NCI-H2081 (cell line): ENCODE data around the gene TRNT1.

ENCODE experiments used
- DNase-seq, 2 experiments: peaks; one replicate each; lab custom pipeline; 2025; lab: John Stamatoyannopoulos, UW

Gene TRNT1

DNA sequence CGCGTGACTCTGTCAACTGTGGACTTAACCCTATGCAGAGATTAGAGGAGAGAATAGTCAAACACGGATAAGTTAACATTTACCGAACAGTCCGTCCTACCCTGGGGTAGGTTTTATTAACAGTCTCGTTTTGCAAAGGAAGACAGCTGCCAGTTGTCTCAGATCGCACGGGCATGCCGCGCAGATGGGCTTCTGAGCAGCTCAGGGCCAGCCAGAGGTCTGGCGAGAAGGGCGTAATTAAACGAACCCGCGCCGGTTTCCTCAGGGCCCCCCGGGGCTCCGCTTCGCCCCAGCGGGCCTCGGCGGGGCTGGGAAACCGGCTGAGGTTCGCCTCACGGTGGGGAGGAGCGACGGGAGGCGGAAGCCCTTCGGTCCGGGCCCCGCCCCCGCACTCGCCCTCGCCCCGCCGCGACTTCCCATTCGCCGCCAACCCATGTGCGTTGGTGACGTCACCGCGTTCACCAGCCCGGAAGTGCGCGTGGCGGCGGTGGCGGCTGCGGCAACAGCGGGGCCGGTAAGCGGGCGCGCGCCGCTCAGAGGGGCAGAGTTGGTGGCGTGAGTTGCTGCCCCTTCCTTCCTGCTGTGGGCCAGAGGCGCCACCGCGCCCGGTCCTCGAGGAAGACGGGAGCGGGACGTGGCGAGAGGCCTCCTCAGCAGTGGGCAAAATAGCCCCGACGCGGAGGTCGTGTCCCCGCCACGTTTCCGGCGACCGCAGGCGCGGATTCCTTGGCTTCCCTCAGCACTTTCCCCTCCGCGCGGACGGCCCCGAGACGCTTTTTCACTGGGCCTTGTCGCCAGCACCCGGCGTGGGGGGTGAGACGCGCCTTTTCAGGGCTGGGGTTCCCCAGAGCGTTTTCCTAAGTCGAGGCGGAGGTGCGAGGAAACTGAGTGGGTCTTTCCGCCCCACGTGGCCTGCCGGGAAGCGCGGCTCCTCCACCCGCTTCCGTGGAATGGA is at the start of gene TRNT1:
TSS of gene TRNT1 (plus strand) at position 464 of the 955 bp plus-strand sequence. CDS start 2,101 bp downstream, outside the sequence.
- peak; percentile 74 to 77 for DNase-seq

DNA sequence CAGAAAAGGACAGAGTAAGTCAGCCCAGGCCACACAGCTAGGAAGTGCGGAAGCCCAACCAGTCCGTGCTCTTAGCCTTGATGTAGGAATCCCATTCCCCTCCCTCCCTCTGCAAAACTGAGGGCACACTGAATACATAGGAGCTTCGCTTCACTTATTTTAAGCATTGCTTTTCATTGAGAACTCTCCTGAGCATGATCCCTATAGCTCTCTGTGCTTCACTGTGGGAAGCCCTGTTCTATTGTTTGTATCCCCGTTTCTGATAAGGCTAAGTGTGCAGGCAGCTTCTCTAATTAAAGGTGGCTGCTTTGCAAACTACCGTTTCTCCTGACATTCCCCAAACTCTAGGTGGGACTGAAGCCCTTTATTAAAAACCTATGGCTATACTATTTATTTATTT is 46.4 kb upstream of the TRNT1 start:
- no peak for DNase-seq

DNA sequence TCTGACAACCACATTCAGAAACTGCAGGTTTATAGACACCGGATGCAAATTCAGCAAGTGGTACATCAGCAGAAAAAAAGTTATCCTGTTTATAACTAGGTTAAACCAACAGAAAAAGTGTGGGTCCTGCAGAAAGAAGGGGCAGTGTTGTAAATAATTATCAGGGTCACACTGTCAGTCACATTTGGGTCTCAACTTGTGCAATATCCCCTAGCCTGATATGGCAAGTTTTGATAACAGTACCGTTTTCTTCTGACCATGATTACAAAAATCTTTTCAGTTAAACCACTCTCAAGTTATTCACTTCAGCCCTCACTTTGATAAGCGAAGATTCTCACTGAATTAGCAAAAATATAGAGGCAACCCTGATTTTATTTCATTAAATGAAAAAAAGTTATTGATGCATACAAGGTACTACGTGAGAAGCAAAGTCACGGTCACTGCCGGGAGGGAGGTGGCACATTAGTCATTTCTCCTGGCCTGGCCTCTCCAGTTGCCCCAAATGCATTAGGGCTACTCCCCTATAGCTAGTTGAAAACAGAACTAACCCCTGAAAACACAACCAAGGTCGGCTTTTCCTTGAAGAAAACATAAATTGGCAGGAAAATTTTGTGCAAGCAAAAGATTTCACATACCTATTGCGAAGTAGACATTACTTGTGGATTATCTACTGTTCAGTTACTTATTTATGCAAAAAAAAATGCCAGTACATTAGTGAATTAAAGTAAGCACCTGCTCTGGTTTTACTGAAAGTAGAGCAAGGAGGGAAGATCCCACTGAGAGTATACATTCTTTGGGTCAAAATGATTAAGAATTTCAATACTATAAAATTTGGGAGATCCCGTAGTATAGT is 45.1 kb upstream of the TRNT1 start:
- no peak for DNase-seq

DNA sequence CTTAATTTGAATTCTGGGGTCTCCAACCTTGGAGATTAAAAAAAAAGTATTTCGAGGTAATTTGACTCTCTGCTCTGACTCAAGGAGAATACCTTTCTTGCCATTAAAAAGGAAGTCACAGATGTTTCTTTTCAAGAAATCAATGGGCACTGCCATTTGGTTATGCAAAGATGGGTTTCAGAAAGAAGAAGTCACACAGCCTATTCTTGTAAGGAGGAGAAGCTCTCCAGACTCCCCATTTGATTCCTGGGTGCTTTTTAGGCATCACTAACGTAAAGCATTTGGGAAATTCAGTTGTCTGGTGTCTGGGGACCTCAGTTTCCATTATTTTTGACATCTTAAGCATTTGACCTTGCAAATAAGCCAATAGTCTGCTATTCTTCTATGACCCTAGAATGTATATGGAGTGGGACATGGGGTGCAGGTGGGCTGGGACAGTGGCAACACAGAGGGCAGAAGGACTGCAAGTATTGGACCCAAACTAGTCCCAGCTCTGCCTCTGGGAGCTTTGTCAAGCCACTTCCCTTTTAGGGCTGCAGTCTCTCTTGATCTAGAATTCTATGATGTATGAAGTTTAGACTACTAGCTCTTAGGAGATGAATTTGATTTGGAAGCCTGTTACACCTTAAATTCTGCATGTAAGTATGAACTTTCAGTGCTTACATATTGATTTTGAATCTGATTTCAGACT is 44.4 kb upstream of the TRNT1 start:
- DNase-seq = no peak

DNA sequence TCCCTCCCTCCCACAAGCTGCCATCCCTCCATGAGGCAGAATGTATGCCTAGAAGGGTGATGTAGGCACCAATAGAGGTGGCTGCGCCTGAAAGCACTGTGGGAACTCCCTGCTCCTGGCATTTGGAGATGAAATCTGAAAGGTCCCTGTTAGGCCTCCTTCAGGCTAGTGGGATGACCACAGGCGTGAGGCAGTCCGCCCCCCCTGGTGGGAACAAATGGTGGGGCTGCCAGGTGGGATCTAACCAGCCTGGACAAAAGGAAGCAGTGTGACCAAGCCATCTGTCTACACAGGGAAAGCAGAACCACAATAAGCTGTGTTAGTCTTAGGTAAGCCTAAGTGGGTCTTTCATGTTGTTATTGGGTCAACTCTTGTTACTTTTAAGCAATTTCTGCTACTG is 41.9 kb upstream of the TRNT1 start:
- no peak for DNase-seq

DNA sequence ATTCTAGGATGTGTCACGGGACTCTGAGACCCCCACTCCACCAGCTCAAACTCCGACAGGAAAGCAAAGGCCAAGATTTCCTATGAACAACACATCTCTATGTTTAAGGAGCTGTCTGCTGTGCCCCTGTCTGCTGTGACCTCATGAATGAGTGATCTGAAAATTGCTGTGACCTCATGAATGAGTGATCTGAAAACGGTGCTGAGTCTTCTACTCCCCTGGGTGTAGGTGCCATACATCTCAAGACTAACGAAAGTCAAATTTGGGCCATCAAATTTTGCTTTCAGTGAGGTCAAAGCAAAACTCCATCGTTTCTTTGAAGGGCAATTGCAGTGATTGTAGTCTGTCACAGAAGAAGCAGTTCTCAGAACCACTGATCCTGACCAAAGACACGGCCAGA is 41.0 kb upstream of the TRNT1 start:
- DNase-seq = no peak

DNA sequence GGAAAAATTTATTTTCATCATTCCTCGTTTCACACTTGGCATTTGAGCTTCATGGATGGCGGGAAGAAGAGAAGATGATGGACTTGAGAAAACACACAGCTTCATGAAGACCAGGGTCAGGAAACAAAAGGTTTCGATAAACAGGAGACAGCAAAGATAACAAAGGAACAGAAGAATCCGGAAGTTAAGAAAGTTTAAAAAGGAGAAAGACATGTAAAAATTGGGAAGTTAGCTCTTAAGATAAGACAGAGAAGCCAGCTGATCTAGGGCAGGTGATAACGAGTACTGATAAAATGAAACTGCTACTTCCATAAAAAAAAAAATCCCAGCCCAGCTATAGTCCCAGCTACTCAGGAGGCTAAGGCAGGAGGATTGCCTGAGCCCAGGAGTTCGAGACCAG is 40.5 kb upstream of the TRNT1 start:
- DNase-seq = no peak

DNA sequence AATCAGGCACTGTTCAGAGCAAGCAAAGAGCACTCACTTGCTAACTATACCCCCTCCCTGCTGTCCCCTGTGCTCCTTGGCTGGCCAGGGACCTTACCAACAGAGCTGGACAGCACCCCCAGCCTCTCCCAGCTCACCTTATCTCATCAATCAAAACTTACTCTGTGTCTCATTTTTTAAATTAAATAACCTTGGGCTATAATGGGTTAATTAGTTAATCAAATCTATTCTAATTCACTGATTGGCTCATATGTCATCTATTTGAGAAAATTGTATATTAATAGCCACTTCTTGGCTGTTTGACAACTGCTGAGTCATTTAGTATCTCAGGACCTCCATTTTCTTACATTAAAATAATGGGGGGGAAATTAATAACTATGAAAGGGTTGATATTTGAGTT is 39.5 kb upstream of the TRNT1 start:
- DNase-seq = no peak

DNA sequence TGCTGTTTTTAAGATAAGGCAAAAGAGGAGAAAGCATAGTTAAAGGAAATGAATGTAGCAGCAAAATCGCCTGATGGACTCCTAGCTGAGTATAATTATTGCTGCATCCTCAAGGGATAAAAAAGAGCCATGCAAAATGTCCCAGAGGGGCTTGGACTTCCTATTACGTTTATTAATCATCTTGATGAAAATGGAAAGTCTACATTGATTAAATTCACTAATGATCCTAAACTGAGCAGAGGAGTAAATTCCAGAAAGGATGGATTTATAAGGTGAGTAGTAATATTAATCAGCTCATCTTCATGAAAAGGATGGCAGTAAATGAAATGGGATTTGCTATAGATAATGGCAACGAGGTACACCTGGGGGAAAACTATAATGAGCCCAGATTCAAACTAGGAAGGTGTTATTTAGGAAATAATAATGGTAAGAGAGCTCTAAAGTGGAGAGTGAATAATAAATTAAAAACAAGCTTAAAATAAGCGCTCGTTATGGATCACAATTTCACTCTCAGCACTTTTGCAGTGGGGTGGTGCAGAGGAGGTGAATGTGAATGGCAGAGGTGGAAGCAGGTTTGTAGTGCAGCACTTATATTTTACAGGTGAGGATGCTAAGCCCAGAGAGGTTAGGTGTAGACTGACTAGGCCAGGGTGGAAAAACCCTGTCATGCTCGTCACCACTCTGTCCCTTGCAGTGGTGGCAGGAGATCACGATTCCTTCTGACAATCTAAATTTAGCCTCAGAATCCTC is 38.8 kb upstream of the TRNT1 start:
- DNase-seq = no peak

DNA sequence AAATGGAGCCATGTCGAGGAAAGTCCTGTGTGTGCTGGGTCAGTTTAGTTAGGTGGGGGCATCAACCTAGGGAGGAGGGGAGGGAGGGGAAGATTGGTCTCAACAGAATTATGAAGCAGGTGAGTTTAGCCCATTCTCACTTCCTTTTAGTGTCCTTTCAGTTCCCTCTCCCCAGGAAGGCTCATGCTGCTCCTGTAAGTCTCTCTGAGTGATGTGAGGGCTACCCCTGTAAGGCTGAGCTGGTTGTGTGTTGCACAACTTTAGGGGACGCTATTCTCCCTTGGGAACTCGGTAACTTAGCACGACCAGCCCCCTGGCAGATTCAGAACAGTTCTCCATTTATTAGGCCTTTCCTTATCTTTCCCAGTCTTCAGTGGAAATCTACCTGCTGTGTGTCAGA is 37.7 kb upstream of the TRNT1 start:
- no peak for DNase-seq

DNA sequence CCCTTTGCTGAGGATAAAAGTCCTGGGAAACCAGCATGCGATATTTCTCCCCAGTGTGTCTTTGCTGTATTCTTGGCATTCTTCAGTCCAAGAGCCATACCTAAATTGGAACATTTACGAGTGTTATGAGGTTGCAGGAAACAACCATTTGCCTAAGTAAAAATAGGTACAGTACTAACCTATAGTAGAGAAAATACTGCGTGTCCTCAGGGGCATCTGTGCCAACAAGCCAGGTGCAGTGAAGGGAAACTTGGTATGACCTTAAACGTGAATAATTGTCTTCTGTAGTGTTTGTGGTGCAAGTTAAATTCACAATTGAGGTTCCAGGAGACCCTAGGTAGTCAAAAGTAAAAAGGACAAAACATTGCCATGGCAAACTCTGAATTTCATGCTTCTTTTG is 28.8 kb upstream of the TRNT1 start:
- DNase-seq = no peak

DNA sequence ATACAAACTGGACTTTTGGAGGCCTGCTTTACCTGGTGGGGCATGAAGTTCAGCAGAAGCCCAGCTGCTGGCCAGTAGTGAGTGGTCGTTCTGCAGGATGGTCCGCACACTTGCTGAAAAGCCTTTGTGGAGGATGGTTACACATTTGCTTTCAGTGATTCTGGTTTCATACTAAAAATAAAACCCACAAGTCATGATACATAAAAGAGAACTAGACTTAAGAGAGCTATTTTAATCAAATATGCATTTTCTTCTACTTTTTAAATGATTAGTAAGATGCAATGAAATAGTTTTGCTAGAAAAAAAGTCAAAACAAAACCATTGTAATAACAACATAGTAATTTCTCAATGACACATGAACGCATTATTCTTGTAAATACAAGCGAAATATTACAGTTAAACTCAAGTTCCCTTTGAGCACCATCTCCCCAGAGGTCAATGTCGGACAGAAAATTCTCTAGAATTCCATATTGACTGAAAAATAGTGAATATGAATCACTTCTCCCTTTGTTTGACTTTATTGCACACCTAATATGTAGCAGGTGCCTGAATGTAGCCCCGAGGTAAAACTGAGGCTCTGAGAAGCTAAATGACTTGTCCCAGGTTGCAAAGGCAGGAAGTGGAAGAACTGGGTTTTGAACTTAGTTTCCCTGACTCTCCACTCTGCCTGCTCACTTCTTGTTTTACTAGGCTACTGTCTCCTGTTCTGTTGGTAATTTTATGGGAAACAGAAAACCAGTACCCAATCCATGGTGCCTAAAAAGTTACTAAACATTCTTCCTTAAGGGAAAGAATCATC is 24.9 kb upstream of the TRNT1 start:
- no peak for DNase-seq

DNA sequence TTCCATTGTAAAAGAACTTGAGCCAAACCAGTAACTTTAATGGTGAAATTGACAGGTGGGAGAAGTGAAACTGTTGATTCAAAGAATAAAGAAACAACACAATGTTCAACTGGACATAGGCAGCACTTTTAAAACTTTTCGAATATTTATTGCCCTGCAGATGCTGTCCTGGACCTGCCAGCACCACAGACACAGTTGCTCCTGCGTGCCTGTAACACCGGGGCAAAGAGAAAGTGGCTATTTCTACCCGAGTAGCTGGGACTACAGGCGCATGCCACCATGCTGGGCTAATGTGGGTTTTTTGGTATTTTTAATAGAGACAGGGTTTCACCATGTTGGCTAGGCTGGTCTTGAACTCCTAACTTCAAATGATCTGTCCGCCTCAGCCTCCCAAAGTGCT is 24.0 kb upstream of the TRNT1 start:
- DNase-seq = no peak

DNA sequence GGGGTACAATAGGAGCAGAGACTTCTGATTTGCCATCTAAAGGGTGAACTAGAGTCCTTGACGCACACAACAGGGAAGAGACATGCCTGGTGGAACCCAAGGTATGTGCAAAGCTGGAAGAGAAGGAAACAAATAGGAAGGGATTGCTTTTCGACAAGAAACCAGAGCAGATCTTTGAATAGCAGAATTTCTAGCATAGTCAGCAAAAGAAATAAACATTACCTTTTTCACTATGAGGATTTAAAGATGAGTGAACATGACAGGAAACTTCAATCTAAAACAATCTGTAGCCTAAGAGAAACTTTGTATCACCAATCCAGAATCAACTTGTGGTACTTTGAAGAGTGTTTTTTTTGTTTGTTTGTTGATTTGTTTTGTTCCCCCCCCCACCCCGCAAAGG is 21.5 kb upstream of the TRNT1 start:
- DNase-seq = no peak

DNA sequence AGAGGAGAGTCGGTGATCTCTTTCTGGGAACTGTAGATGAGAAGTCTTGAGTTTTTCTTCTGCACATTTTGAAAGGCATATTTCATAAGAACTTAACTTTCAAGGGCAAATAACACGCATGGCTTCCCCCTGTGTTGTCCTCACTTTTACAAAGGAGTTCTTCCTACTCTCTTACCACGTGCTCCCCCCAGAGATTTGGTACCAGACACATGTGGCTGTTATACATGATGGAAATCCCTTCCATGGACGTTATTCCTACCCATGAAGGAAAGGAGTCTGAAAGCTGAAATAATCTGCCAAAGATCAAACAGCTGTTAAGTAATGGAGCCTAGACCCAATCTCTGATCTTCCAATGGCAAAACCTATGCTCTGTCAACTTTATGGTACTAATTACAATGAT is 20.9 kb upstream of the TRNT1 start:
- no peak for DNase-seq

DNA sequence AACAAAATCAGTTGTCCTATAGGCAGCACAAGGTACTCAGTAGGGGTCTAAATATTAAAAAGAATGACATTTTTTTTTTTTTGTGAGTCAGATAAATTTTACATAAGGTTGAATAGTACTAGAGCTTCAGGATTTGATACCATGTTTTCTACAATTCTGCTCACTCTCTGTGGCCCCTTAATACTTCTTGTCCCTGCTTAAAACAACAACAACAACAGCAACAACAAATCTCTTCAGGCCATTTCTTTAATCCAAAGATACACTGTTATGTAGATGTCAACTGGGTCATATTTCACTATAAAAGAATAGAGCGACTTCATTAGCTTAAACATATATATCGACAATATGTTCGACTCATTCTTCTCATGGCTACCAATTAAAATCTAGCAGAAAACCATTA is 19.6 kb upstream of the TRNT1 start:
- DNase-seq = no peak

DNA sequence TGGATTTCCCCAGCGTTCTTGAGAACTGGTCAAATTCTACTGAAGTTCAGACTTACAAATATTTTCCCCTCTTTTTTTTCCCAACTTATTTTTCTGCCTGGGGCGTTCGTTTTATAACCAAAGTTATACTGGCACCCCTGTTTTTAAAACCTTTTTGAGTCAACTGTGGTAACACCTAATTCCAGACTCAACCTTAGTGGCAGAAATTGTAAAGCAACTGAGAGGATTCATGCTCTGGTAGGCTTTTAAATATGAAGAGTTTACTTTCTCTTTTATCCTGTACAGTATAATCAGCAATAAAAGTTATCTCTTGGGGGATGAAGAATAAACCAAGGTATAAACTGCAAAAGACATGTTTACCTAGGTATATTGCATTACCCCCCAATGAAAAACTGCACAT is 18.9 kb upstream of the TRNT1 start:
- DNase-seq = no peak

DNA sequence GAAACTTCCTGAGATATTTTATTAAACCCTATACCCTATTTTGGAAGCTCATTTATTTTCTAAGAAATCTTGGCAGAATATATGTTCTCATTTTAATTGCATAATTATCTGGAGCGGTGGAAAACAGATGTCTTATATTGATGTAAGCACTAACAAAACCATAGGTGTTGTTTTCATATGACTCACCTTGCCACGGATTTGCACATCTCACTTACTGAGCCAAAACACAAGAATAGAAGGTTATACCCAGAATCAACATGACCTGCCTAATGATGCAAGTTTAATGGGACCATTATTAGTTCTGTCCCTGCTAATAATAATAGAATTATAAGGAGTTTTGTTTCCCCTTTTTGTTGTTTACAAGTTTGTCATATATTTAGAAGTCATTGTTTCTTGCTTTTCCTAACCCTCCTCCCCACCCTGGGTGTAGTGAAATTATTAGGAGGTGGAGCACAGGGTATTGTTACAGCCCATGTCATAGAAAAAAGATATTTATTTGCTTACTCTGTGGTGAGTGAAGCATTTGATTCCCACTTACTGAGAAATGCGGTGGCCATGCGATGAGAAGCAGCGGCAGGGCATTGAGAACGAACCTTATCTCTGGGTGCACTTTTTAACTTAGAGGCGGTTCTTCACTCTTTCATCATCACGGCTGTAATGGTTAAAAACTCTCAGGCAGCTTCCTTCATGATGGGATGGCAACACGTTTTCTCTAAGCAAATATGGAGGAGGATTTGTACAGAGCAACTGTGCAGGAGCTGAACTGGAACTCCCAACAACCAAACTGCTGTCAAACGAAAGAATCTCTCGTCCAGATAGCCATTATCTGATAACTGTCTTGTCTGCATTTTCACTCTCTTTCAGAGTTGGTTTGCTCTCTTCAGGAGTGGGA is 17.1 kb upstream of the TRNT1 start:
- DNase-seq = peak in 1 of 2 experiments; percentile 0

DNA sequence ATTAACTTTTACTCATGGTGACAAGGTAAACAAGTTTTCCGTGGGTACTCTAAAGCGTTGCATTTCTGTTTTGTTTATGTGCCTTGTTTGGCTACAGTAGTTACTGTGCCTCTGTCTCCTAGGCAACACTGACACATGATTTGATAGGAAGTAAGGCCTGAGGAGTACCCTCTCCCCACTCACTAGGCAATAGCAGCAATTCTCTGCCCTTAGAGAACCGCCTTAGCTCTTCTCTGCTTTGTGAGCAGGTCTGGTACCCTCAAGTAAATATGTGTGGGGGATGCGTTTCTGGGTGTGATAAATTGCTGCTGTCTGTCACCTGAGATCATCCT is 16.5 kb upstream of the TRNT1 start, which contains the start of gene IL5RA:
TSS of gene IL5RA (minus strand) at position 76 of the 332 bp plus-strand sequence. CDS start 5,390 bp downstream, outside the sequence.
- peak; percentile 11 to 57 for DNase-seq
